Natural killer cell (primary cell): ENCODE data around the gene GC. TPM values are rescaled to one million over a fixed set of nuclear protein-coding genes. Genes with fewer than 3 reads are reported as not detected.
"Not testable (repeated sequence)": the region's sequence is repeated elsewhere in the genome, so short reads cannot be mapped to it uniquely, and the experiment has no call there.

ENCODE experiments used
- ATAC-seq, 3 donors: fragments of 150-1000 bp in 2 of 3; fragments of 200-7000 bp in 1 of 3; cut with Tn5 transposase; 1 replicate in 1 of 3; 2 replicates in 2 of 3; pipeline ENCODE4 v1.10.0; 2021; ENCODE audit warnings: mild to moderate bottlenecking in 2 of 3, moderate library complexity in 2 of 3
- DNase-seq, 2 donors: peaks; one replicate each; pipeline versions ENCODE4 v3.0.0 to v3.0.0-alpha.2; 2013 to 2021; ENCODE audit warnings: mixed read lengths in 1 of 2
- H3K27ac ChIP-seq: one replicate; pipeline ENCODE4 v1.5.1; 2013; ENCODE audit warnings: mild to moderate bottlenecking, low read length
- H3K27me3 ChIP-seq: one replicate; pipeline ENCODE4 v1.6.1; 2013; ENCODE audit warnings: low read length; ENCODE audit not compliant: control insufficient read depth, insufficient read depth
- H3K36me3 ChIP-seq: one replicate; pipeline ENCODE4 v1.6.1; 2013; ENCODE audit warnings: low read length; ENCODE audit not compliant: control insufficient read depth, insufficient read depth
- H3K4me1 ChIP-seq: one replicate; pipeline ENCODE4 v1.6.1; 2013; ENCODE audit warnings: low read length; ENCODE audit not compliant: control insufficient read depth, insufficient read depth
- H3K4me3 ChIP-seq: one replicate; pipeline ENCODE4 v1.5.1; 2013; ENCODE audit warnings: low read length
- H3K9me3 ChIP-seq: one replicate; pipeline ENCODE4 v1.6.1; 2013; ENCODE audit warnings: low read length; ENCODE audit not compliant: control insufficient read depth, insufficient read depth
- H3K27ac Mint-ChIP-seq, 2 donors: one replicate each; pipeline ENCODE4 v1.8.0; 2022; ENCODE audit warnings: mild to moderate bottlenecking in 2 of 2, mixed read lengths in 2 of 2, moderate library complexity in 1 of 2
- H3K27me3 Mint-ChIP-seq, 2 donors: one replicate each; pipeline ENCODE4 v1.8.0; 2022; ENCODE audit warnings: low read depth in 2 of 2, mixed read lengths in 2 of 2
- H3K36me3 Mint-ChIP-seq: one replicate; pipeline ENCODE4 v1.8.0; 2022; ENCODE audit warnings: mixed read lengths
- H3K4me1 Mint-ChIP-seq, 2 donors: one replicate each; pipeline ENCODE4 v1.8.0; 2022; ENCODE audit warnings: mixed read lengths in 2 of 2
- H3K4me3 Mint-ChIP-seq: one replicate; pipeline ENCODE4 v1.8.0; 2022; ENCODE audit warnings: mild to moderate bottlenecking, moderate library complexity, mixed read lengths
- H3K9me3 Mint-ChIP-seq, 2 donors: one replicate each; pipeline ENCODE4 v1.8.0; 2022; ENCODE audit warnings: mixed read lengths in 2 of 2
- CTCF ChIP-seq: fragments of 200-600 bp; IDR thresholded peaks from one replicate; pipeline ENCODE4 v1.8.0; 2022; ENCODE audit warnings: antibody characterized with exemption
- WGBS: methylation state at CpG from one replicate; pipeline ENCODE4 v1.1.7; 2013; ENCODE audit warnings: missing lambda C conversion rate; ENCODE audit not compliant: insufficient coverage; 5-methylcytosine and 5-hydroxymethylcytosine counted together
- intact Hi-C: fragments of 100-400 bp; cut with micrococcal nuclease; formaldehyde crosslinking; loops from one replicate; pipeline ENCODE4 v1.14.2; 2022
- total RNA-seq, 4 donors: library from RNA; stranded (reverse); fragments of 120-200 nt in 1 of 4; gene quantifications; one replicate each; pipeline versions ENCODE4 v1.2.3 to v1.2.4, GENCODE V29; 2013 to 2022

Gene GC
- total RNA-seq, 3 donors from 2014 or later (not counting 1 experiment from before 2014, with no cell fraction given), result not detected

- ATAC-seq, result no peak
- 75% methylated on average over 4 of the region's 5 CpGs for WGBS
- Histone ChIP-seq H3K27me3 (no peaks in the 10 kb centered on the region), H3K4me1 (no peaks in the 10 kb centered on the region), H3K4me3 (no peak overlapping the region), H3K9me3 (no peaks in the 10 kb centered on the region), H3K27ac (no peak overlapping the region), H3K36me3 (no peaks in the 10 kb centered on the region)
- Mint-ChIP-seq H3K36me3 (no peaks in the 10 kb centered on the region), H3K9me3 (no peaks in the 10 kb centered on the region), H3K4me1 (no peaks in the 10 kb centered on the region), H3K27ac (no peak overlapping the region), H3K4me3 (no peak overlapping the region), H3K27me3 (peaks cover 2 to 3% of the 10 kb centered on the region in 2 donors)
- DNase-seq, result no peak
- TF ChIP-seq CTCF, result no peak
- intact Hi-C loops, result no loop called here
These were observed 31.4 kb downstream of the GC start for GRCh38 chr4:71752383-71753042.

- Histone ChIP-seq H3K4me1 (no peaks in the 10 kb centered on the region), H3K27ac (no peak overlapping the region), H3K4me3 (no peak overlapping the region), H3K36me3 (no peaks in the 10 kb centered on the region), H3K27me3 (no peaks in the 10 kb centered on the region), H3K9me3 (no peaks in the 10 kb centered on the region)
- 100% methylated on average over 2 of the region's 4 CpGs for WGBS
- no peak for TF ChIP-seq CTCF
- Mint-ChIP-seq H3K4me1 (no peaks in the 10 kb centered on the region), H3K4me3 (no peak overlapping the region), H3K36me3 (no peaks in the 10 kb centered on the region), H3K9me3 (no peaks in the 10 kb centered on the region), H3K27me3 (peaks cover 3 to 10% of the 10 kb centered on the region in 2 donors), H3K27ac (no peak overlapping the region)
- DNase-seq (no peak), ATAC-seq (no peak)
- intact Hi-C loops, result no loop called here
These were observed 34.8 kb downstream of the GC start for GRCh38 chr4:71749008-71749594.

GRCh38 chr4:71746379-71746778 lies 37.5 kb downstream of the GC start:
- no peak overlapping the region for H3K27ac Mint-ChIP-seq
- H3K4me1 ChIP-seq, result no peaks in the 10 kb centered on the region
- DNase-seq (no peak), ATAC-seq (no peak)
- H3K4me1 Mint-ChIP-seq, result no peaks in the 10 kb centered on the region
- intact Hi-C loops, result no loop called here
- no peaks in the 10 kb centered on the region for H3K36me3 ChIP-seq
- no peak overlapping the region for H3K4me3 ChIP-seq
- no peaks in the 10 kb centered on the region for H3K36me3 Mint-ChIP-seq
- no peak overlapping the region for H3K27ac ChIP-seq
- WGBS, result 95% methylated on average over 3 of the region's 3 CpGs
- no peaks in the 10 kb centered on the region for H3K9me3 ChIP-seq
- H3K4me3 Mint-ChIP-seq, result no peak overlapping the region
- H3K9me3 Mint-ChIP-seq, result no peaks in the 10 kb centered on the region
- no peaks in the 10 kb centered on the region for H3K27me3 ChIP-seq
- H3K27me3 Mint-ChIP-seq, result peaks cover 0 to 10% of the 10 kb centered on the region in 2 donors
- TF ChIP-seq CTCF, result no peak

GRCh38 chr4:71738782-71739181 lies 45.1 kb downstream of the GC start:
- intact Hi-C loops, H3K4me1 Mint-ChIP-seq, H3K4me3 ChIP-seq, H3K27me3 ChIP-seq, H3K9me3 ChIP-seq, H3K9me3 Mint-ChIP-seq, H3K27me3 Mint-ChIP-seq, DNase-seq, H3K27ac ChIP-seq, H3K4me3 Mint-ChIP-seq, H3K4me1 ChIP-seq, H3K36me3 Mint-ChIP-seq, H3K27ac Mint-ChIP-seq, H3K36me3 ChIP-seq, ATAC-seq: not testable (repeated sequence)
- WGBS, result 100% methylated on average over 2 of the region's 2 CpGs
